ENCODE measurements around the gene NOX4.
"Not testable (repeated sequence)": the region's sequence is repeated elsewhere in the genome, so short reads cannot be mapped to it uniquely, and the experiment has no call there.

NOX4 gene

DNA sequence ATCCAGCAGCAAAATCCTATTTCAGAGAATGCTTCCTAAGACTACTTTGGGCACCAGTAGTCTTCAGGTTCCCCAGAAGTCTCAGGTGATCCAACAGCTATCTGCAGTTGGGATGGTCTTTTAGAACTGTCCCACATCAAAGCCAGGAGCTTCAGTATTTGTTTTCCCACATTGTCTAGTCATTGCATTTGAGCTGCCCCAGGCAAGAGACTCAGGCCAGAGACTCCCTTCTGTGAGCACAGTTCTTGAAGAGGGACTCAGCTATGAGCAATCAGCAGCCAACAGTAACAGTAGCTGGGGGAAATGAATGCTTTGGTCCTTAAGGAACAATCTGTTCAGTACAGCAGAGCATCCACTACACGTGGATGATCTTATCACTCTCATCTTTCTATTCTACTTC, 188.1 kb downstream of the NOX4 start:
- not testable (repeated sequence) for DNase-seq (ENCODE audit: low spot score)

GRCh38 chr11:89295023-89295422, 196.2 kb downstream of the NOX4 start:
- DNase-seq (ENCODE audit: low spot score) = not testable (repeated sequence)

DNA sequence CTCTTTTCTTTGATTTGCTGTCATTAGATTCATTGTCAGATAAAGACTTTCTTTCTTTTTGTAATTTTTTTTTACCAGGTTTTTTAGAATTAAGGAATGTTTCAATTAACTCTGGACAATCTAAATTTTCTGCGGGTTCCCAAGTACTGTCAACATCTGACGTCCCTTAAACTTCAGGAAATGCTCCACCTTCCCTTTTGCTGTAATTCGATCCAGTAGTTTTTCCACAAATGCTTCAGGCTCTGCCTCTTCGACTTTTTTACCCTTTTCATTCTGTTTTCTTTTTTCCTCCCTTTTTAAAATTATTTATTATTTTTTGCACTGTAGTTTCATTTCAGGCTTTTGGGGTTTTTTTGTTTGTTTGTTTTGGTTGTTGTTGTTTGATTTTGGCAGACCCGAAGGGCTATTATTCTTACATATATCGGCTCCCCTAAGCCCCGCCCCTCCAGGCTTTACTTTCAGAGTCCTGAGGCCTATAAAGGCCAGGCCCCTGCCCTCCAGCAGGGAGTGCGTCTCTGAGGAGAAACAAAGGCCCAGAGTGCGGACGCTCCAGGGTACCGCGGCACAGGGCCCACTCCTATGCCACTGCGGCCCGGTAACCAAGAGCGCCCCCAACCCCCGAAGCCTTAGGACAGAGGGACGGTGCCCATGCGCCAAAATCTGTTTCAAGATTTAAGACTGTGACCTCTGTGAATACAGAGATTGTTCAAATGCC, 197.1 kb downstream of the NOX4 start:
- DNase-seq (ENCODE audit: low spot score) = no peak

DNA sequence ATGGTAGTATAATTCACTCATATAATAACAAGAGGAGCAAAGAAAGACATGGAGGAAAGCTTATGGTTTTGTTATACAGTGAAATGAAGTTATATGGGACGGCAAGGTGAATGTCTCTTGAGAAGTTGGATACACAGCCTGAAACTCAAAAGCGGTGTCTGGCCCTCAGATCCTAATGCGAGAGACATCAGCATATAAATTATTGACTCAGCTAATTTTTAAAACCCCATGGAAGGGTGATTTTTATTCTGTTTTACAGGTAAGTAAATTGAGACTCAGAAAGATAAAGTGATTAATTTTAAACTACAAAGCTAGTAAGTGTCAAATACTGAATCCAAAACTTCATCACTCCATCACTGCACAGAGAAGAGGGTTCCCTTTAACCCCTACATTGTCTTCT, 203.2 kb downstream of the NOX4 start:
- DNase-seq (ENCODE audit: low spot score) = not testable (repeated sequence)

DNA sequence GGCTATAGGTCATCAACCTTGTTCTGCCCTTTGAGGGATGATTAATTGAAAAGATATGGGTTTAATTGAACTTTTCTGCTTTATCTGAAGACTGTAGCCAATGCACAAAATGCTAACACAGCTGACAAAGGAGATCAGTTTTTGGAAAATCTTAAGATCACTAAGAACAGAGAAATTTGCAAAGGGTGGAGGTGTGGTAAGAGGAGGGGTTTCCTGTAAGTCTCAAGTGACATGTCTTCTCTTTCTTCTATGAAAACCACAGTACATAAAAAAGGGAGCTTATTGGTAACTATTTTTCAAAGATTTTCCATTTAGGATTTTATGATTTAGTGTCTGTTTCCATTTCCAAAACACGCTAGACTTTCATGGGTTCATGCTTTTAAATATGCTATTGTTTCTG, 204.6 kb downstream of the NOX4 start:
- DNase-seq (ENCODE audit: low spot score) = not testable (repeated sequence)

DNA sequence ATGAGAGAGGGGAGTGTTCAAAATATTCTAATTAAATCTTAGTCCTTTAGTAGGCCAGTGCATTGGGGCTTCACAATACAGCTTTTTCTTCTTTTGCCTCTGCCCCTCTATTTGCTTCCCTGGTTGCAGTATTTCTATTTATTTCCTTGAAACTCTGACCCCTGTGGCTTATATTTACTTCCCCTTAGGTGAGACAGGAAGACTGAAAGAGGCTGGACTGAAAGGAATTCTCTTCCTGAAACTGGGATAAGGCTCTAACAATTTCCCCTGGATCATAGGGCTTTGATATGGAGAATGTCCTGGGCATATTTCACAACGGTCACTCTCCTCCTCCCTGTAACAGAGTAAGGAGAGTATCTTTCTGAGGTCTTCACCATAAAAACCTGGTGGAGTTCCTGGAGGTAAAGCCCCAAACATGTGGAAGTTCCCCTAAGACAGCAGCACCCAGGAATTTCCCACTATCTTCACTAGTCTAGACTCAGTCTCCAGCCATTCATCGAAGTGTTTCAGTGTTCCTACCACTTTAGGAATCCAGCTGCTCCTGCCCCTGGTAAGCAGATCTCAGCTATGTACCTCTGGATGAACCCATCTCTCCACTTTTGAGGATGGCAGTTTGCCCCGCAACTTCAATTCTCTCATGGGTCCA, 210.0 kb downstream of the NOX4 start:
- not testable (repeated sequence) for DNase-seq (ENCODE audit: low spot score)

DNA sequence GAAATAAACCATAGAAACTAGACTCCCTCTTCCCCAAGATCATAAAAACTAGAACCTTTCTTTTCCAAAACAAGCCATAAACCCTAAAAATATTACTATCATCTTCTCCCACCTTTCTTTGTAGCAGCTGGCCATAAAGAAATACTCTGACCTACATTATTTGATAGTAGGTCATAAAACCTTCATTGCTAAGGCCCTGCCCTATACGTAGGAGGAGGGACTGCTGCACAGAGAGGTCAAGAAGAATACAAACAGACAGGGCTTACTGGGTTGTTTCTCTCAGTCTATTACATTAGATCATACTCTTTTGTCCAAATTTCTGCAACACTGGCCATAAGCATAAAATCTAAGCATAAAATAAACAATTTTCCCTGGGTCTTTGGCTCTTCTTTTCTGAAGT, 212.0 kb downstream of the NOX4 start:
- DNase-seq (ENCODE audit: low spot score) = no peak

GRCh38 chr11:89275966-89276365, 215.2 kb downstream of the NOX4 start:
- DNase-seq (ENCODE audit: low spot score) = peak; percentile 79
